NCI-H510A treated with DMSO at 0.1 percent for 48 hours (cell line): Measurements from ENCODE around the gene NMNAT2.
"Not testable (repeated sequence)": the region's sequence is repeated elsewhere in the genome, so short reads cannot be mapped to it uniquely, and the experiment has no call there.

Source experiments
- DNase-seq: peaks from one replicate; lab custom pipeline; 2025; lab: John Stamatoyannopoulos, UW

NMNAT2 gene

DNA sequence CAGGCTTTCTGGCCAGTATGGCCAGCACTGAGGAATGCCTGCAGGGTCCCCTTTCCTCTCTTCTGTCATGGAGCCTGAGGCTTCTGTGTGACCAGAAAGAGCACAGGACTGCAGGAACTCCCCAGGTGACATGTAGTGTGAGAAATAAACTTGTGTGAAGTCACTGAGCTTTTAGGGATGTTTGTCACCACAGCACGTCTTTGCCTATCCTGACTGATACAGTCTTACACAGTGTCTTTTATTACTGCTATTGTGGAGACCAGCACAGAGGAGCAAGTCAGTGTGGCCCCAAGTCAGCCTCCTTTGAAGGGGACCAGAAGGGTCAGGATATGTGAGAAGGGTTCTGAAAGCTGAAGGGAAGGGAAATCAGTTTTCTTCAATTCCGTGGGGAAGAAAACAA, 129.6 kb downstream of the NMNAT2 start:
- no peak for DNase-seq

- no peak for DNase-seq
Measured at GRCh38 chr1:183287191-183287675, 130.9 kb downstream of the NMNAT2 start.

DNA sequence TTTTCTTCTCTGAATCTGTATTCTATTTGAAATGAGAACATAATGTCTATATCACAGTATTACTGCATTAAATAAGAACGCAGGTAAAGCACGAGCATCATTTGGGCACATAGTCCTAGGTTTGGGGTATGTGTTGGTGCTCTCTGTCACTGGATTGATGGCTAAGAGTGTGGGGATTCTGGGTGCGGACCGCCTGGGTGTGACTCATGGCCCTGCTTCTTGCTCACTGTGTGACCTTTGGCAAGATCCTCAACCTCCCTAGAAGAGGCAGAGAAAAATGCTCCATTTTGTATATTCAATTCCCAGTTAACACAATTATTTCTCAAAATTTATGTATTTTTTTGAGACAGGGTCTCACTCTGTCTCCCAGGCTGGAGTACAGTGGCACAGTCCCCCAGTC, 132.4 kb downstream of the NMNAT2 start:
- no peak for DNase-seq

DNA sequence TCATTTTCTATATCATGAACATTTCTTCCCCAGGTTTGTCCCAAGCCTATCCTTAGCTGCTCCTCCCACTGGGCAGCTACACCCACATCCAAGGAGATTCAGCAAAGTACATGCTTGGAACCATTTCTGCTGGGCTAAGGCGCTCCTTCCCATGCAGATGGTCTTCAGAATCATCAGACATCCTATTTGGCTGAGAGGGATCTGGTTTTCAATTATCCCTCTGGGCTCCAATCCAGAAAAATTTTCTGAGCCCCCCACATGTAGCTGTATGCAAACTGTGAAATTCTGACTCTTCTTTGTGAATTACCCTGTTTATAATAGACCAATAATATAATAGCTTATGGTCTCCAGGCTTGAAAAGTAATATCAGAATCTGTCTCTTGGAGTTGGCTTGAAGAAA, 132.9 kb downstream of the NMNAT2 start:
- DNase-seq = no peak

DNA sequence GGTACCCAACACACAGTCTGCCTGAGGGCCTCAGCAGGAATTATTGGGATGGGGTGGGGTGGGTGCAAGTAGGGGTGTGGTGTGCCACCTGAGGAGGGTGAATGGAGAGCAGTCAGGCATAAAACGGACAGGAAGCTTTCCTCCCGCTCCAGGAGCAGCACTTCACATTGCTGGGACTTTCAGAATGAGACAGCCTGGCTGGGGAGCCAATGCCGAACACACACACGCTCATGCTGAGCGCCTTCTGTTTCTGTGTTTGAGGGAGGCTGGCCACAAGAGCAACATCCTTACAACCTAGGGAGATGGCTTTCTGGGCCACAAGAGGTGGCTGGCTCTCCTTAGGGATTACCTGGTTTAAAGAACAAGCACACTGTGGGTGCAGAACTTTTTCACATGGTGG, 134.1 kb downstream of the NMNAT2 start:
- DNase-seq = peak; percentile 24

DNA sequence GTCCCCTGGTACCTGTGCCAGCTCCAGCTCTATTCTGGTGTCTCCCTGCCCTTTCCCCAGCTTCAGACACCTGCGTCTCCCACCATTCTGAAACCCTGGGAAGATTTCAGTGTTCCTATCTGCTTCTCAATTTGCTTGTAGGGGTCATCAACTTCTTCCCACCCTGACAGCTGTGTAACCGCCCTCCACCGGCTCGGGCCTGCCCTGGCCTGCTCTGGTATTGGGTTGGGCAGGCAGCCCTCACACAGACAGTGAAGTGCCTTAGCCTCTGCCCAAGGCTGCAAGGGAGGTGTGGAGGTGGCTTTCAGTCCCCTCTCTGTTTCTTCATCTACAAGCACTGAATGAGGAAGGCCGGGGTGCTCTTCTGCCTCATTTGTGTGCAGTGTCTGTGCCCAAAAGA, 134.9 kb downstream of the NMNAT2 start:
- DNase-seq = no peak

GRCh38 chr1:183282101-183282855, 135.9 kb downstream of the NMNAT2 start:
- no peak for DNase-seq

- peak; percentile 78 for DNase-seq
Measured at GRCh38 chr1:183281553-183282091, 136.6 kb downstream of the NMNAT2 start.

DNA sequence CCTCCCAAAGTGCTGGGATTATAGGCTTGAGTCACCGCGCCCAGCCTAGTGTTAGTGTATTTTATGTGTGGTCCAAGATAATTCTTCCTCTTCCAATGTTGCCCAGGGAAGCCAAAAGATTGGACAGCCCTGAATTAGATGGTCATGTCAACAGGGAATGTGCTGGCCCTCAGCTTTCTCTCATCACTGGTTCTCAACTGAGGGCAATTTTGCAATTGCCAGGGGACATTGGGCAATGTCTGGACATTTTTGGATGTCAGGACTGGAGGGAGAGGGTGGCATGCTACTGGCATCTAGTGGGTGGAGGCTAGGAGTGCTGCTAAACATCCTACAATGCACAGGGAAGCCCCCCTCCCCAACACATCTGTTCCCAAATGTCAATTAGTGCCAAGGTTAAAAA, 137.1 kb downstream of the NMNAT2 start:
- no peak for DNase-seq

GRCh38 chr1:183279835-183280234, 138.3 kb downstream of the NMNAT2 start:
- DNase-seq = no peak

DNA sequence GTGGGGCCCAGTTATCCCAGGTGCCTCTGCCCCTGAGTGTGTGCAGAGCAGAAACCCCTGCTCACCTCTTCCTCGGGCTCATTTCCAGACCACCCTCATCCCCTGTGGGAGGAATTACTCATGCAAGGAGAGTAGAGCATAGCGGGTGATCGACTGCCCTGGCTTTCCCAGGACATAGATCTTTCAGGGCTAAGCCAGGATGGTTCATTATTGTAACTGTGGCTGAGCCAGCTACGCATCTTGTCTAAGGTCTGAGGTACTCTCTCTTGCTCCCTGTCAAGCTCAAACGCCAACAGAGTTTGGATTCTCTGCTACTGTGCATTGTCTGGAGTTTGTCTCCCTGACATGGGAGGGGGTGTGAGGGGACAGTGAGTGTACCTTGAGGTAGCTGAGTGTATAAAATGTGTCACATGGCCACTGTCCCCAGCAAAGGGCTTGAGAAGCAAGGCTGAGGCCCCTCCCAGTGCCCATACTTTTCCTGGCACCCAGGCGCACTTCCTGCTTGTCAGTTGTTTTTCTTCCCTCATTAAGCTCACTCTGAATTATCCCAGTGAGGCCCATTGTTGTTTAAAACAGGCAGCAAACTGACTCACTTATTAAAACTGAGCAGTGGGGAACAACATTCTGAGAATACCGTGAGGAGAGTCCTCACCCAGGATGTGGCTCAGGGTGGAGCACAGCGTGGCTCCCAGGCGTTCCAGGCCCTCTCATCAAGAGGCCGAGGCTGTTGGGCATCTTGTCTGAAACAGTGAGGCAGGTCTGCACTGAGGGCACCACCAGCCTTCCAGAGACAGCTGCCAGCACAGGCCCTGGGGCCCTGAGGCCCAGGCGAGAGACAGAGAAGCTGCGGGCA, 139.2 kb downstream of the NMNAT2 start:
- peak; percentile 63 for DNase-seq

- DNase-seq = no peak
Measured at GRCh38 chr1:183277821-183278738, 140.1 kb downstream of the NMNAT2 start.

- no peak for DNase-seq
Measured at GRCh38 chr1:183276386-183277080, 141.6 kb downstream of the NMNAT2 start.

DNA sequence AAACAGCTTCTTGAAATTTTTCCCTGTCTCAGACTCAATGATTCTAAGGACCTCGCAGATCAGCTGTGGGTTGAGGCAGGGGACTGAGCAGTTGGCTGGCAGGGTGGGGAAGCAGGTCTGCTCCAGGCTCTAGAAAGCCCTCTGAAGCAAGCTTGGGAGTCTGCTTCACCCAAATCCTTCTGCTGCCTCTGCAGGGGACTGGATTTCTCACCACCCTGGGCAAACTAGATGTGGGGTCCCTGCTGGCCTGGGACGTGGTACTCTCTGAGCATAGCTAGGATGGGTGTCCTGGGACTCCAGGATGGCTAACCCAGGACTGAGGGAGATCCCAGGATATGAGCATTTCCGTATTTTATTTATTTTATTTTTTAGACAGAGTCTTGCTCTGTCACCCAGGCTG, 142.9 kb downstream of the NMNAT2 start:
- DNase-seq = no peak

- DNase-seq = no peak
Measured at GRCh38 chr1:183274836-183275235, 143.3 kb downstream of the NMNAT2 start.

DNA sequence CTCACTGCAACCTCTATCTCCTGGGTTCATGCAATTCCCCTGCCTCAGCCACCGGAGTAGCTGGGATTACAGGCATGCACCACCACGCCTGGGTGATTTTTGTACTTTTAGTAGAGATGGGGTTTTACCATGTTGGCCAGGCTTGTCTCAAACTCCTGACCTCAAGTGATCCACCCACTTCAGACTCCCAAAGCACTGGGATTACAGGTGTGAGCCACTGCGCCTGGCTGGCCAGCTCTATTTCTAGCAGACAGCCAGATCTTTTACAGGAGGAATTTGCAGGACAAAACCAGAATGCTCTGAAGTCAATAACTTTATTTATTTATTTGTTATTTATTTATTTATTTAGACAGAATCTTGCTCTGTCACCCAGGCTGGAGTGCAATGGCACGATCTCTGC, 144.2 kb downstream of the NMNAT2 start:
- DNase-seq = not testable (repeated sequence)

DNA sequence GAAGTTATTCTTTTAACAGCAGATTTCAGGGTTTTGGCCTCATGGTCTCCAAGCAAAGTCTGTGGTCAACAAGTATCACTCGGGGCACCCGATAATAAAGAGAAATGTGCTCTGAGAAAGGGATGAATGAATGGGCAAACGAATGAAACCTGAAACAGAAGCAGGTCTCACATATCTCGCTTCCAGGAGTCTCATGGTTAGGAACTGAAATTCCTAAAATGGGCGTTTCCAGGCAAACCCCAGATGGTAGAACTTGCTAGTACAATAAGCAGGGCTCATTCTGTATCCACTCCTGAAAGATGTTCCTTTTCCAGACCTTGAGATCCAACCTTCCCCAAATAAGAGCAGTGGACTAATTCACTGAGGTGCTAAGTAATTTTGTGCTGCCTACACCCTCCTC, 144.9 kb downstream of the NMNAT2 start:
- no peak for DNase-seq

- no peak for DNase-seq
Measured at GRCh38 chr1:183272390-183272848, 145.8 kb downstream of the NMNAT2 start.

- no peak for DNase-seq
Measured at GRCh38 chr1:183270541-183271141, 147.5 kb downstream of the NMNAT2 start.

GRCh38 chr1:183267646-183268431, 150.3 kb downstream of the NMNAT2 start:
- no peak for DNase-seq
